H1 (cell line): Measurements from ENCODE around the gene AKR1D1. TPM values are rescaled to one million over a fixed set of nuclear protein-coding genes. Genes with fewer than 3 reads are reported as not detected.
A peak's percentile ranks its signal among the peaks of the same experiment; 100 is the strongest.

Experiments used
- CTCF ChIA-PET: fragments of 300-600 bp; sonication (Branson Sonifier 250); formaldehyde crosslinking; loops from one replicate; lab custom pipeline; 2021; ENCODE audit not compliant: partially characterized antibody; lab: Charles Lee
- POLR2A ChIA-PET: fragments of 300-600 bp; sonication (Branson Sonifier 250); formaldehyde crosslinking; loops from one replicate; lab custom pipeline; 2021; ENCODE audit warnings: inconsistent platforms; ENCODE audit not compliant: partially characterized antibody; lab: Charles Lee
- DNase-seq, 2 experiments: peaks; one replicate each; pipeline versions ENCODE4 v3.0.0 to v3.0.0-alpha.2; 2010 to 2022; ENCODE audit warnings: low spot score in 2 of 2, low read depth in 1 of 2, mixed read lengths in 1 of 2
- FAIRE-seq: peaks from 2 replicates; lab custom pipeline; 2011; peaks lifted over from hg19 to GRCh38; lab: Jason Lieb, UNC
- H2AFZ ChIP-seq: 2 replicates; pipeline ENCODE4 v1.8.1; 2012; ENCODE audit warnings: low read length, inconsistent platforms
- H2AK5ac ChIP-seq: 2 replicates; pipeline ENCODE4 v1.6.1; 2013; ENCODE audit warnings: low read depth, low read length
- H2BK120ac ChIP-seq: replicated peaks from 2 replicates; pipeline ENCODE3; 2013; ENCODE audit warnings: low read depth, low read length, inconsistent platforms
- H2BK12ac ChIP-seq: 2 replicates; pipeline ENCODE4 v1.6.1; 2013; ENCODE audit warnings: low read depth, low read length
- H2BK15ac ChIP-seq: 2 replicates; pipeline ENCODE4 v1.6.1; 2013; ENCODE audit warnings: low read length
- H2BK20ac ChIP-seq: 2 replicates; pipeline ENCODE4 v1.6.1; 2013; ENCODE audit warnings: low read length
- H2BK5ac ChIP-seq: 2 replicates; pipeline ENCODE4 v1.6.1; 2013; ENCODE audit warnings: low read depth, low read length
- H3K14ac ChIP-seq: 2 replicates; pipeline ENCODE4 v1.6.1; 2013; ENCODE audit warnings: inconsistent platforms; ENCODE audit not compliant: insufficient read length
- H3K18ac ChIP-seq: 2 replicates; pipeline ENCODE4 v1.6.1; 2013; ENCODE audit warnings: low read length; ENCODE audit errors: extremely low read depth
- H3K23ac ChIP-seq: 2 replicates; pipeline ENCODE4 v1.6.1; 2013; ENCODE audit warnings: inconsistent platforms; ENCODE audit not compliant: insufficient read length
- H3K23me2 ChIP-seq: 2 replicates; pipeline ENCODE4 v1.6.1; 2013; ENCODE audit warnings: low read depth, low read length
- H3K27ac ChIP-seq: 2 replicates; pipeline ENCODE4 v1.6.1; 2011; ENCODE audit warnings: low read depth, low read length, inconsistent platforms
- H3K27me3 ChIP-seq, 4 experiments: replicated peaks in 1 of 4; 1 replicate in 1 of 4; 2 replicates in 3 of 4; pipeline versions ENCODE4 v1.6.1 to v1.8.1; 2011 to 2013; ENCODE audit warnings: low read length in 3 of 4, mild to moderate bottlenecking in 3 of 4, inconsistent platforms in 2 of 4, mixed read lengths in 2 of 4, moderate library complexity in 1 of 4; ENCODE audit not compliant: control insufficient read depth in 3 of 4, insufficient read depth in 3 of 4; ENCODE audit errors: extremely low read depth in 1 of 4
- H3K36me3 ChIP-seq, 4 experiments: 2 replicates each; pipeline versions ENCODE4 v1.6.1 to v1.8.1; 2011 to 2013; ENCODE audit warnings: mild to moderate bottlenecking in 4 of 4, low read length in 3 of 4, moderate library complexity in 2 of 4, control low read depth in 1 of 4, inconsistent platforms in 1 of 4; ENCODE audit not compliant: insufficient read depth in 4 of 4, control insufficient read depth in 2 of 4
- H3K4ac ChIP-seq: replicated peaks from 2 replicates; pipeline ENCODE3; 2013; ENCODE audit warnings: low read length, low read depth, mixed read lengths, inconsistent platforms; ENCODE audit not compliant: insufficient read length
- H3K4me1 ChIP-seq, 4 experiments: replicated peaks in 1 of 4; 1 replicate in 1 of 4; 2 replicates in 3 of 4; pipeline versions ENCODE4 v1.6.1 to v1.8.1; 2011 to 2013; ENCODE audit warnings: low read length in 3 of 4, inconsistent platforms in 2 of 4, mixed read lengths in 1 of 4; ENCODE audit not compliant: insufficient read depth in 4 of 4, control insufficient read depth in 3 of 4
- H3K4me2 ChIP-seq, 2 experiments: 2 replicates each; pipeline versions ENCODE4 v1.6.1 to v1.8.1; 2011 to 2013; ENCODE audit warnings: low read depth in 2 of 2, low read length in 2 of 2, control low read depth in 1 of 2, inconsistent platforms in 1 of 2, mild to moderate bottlenecking in 1 of 2; ENCODE audit not compliant: insufficient read depth in 1 of 2
- H3K4me3 ChIP-seq, 4 experiments: fragments of 200-600, 300-600 bp in 1 of 4; sonication (generic), shearing (Covaris generic), sonication (Bioruptor Twin) in 1 of 4; 2 replicates each; pipeline versions ENCODE4 v1.5.1 to v1.8.1; 2011 to 2016; ENCODE audit warnings: low read length in 4 of 4, low read depth in 3 of 4, control low read depth in 2 of 4, inconsistent platforms in 2 of 4, mild to moderate bottlenecking in 2 of 4, mixed read lengths in 1 of 4, moderate library complexity in 1 of 4; ENCODE audit not compliant: insufficient read depth in 2 of 4; ENCODE audit errors: extremely low read depth in 1 of 4
- H3K56ac ChIP-seq: replicated peaks from 2 replicates; pipeline ENCODE3; 2013; ENCODE audit warnings: low read depth, mild to moderate bottlenecking, mixed read lengths, low read length, inconsistent platforms; ENCODE audit not compliant: insufficient read length
- H3K79me1 ChIP-seq: 2 replicates; pipeline ENCODE4 v1.6.1; 2013; ENCODE audit warnings: low read depth, low read length, control low read depth
- H3K79me2 ChIP-seq, 2 experiments: 2 replicates each; pipeline versions ENCODE4 v1.6.1 to v1.8.1; 2012 to 2013; ENCODE audit warnings: low read length in 2 of 2, mild to moderate bottlenecking in 2 of 2, inconsistent platforms in 1 of 2; ENCODE audit not compliant: insufficient read depth in 2 of 2, control insufficient read depth in 1 of 2
- H3K9ac ChIP-seq, 4 experiments: replicated peaks in 1 of 4; 1 replicate in 1 of 4; 2 replicates in 3 of 4; pipeline versions ENCODE4 v1.6.1 to v1.8.1; 2011 to 2013; ENCODE audit warnings: low read depth in 3 of 4, low read length in 3 of 4, control low read depth in 2 of 4, mild to moderate bottlenecking in 2 of 4, moderate library complexity in 2 of 4, inconsistent platforms in 1 of 4; ENCODE audit errors: extremely low read depth in 1 of 4
- H3K9me3 ChIP-seq, 2 experiments: 2 replicates each; pipeline versions ENCODE4 v1.6.1 to v1.8.1; 2012 to 2013; ENCODE audit warnings: mild to moderate bottlenecking in 2 of 2, moderate library complexity in 2 of 2, control low read depth in 1 of 2, inconsistent platforms in 1 of 2, low read depth in 1 of 2, low read length in 1 of 2, mixed read lengths in 1 of 2; ENCODE audit not compliant: insufficient read depth in 2 of 2
- H4K20me1 ChIP-seq, 2 experiments: replicated peaks in 1 of 2; 2 replicates each; pipeline versions ENCODE3 to v1.8.1; 2011 to 2013; ENCODE audit warnings: inconsistent platforms in 2 of 2, low read length in 2 of 2, mild to moderate bottlenecking in 1 of 2; ENCODE audit not compliant: insufficient read depth in 2 of 2, control insufficient read depth in 1 of 2
- H4K5ac ChIP-seq: 2 replicates; pipeline ENCODE4 v1.6.1; 2013; ENCODE audit warnings: low read length, low read depth, mixed read lengths, inconsistent platforms; ENCODE audit not compliant: insufficient read length
- H4K8ac ChIP-seq: 2 replicates; pipeline ENCODE4 v1.8.0; 2013; ENCODE audit warnings: mild to moderate bottlenecking, moderate library complexity, low read length, inconsistent platforms; ENCODE audit not compliant: insufficient read depth; ENCODE audit errors: extremely low read depth
- H4K91ac ChIP-seq: replicated peaks from 2 replicates; pipeline ENCODE3; 2013; ENCODE audit warnings: low read length, mixed read lengths, inconsistent platforms; ENCODE audit not compliant: insufficient read length
- ASH2L ChIP-seq: fragments of 200-600, 300-600 bp; sonication (generic); IDR thresholded peaks from one replicate; pipeline ENCODE4 v1.7.1; 2017; ENCODE audit warnings: low read length
- BACH1 ChIP-seq: IDR thresholded peaks from 2 replicates; pipeline ENCODE4 v1.6.1; 2012; ENCODE audit warnings: low read length, improper control_type of control experiment
- CBX5 ChIP-seq: fragments of 300-800, 300-1000 bp; sonication (generic); IDR thresholded peaks from 2 replicates; pipeline ENCODE4 v1.7.1; 2016; ENCODE audit warnings: antibody characterized with exemption, low read length, low read depth
- CREB1 ChIP-seq: IDR thresholded peaks from 2 replicates; pipeline ENCODE4 v1.6.1; 2012; ENCODE audit warnings: inconsistent platforms
- EP300 ChIP-seq, 2 experiments: IDR thresholded peaks; 1 replicate in 1 of 2; 2 replicates in 1 of 2; pipeline ENCODE4 v1.6.1; 2011 to 2012; ENCODE audit warnings: low read depth in 2 of 2, low read length in 2 of 2, mild to moderate bottlenecking in 2 of 2, borderline replicate concordance in 1 of 2, inconsistent platforms in 1 of 2, moderate library complexity in 1 of 2
- EZH2 ChIP-seq: fragments of 200-600 bp; sonication (generic); IDR thresholded peaks from 2 replicates; pipeline ENCODE4 v1.7.1; 2012; ENCODE audit warnings: low read depth, mild to moderate bottlenecking, moderate library complexity, low read length, inconsistent platforms; ENCODE audit not compliant: severe bottlenecking
- HDAC6 ChIP-seq: IDR thresholded peaks from one replicate; pipeline ENCODE4 v1.7.1; 2012; ENCODE audit warnings: low read depth, mild to moderate bottlenecking, inconsistent platforms, low read length, moderate library complexity
- KDM1A ChIP-seq: fragments of 200-600, 300-600 bp; sonication (generic); IDR thresholded peaks from 2 replicates; pipeline ENCODE4 v1.7.1; 2016; ENCODE audit warnings: mild to moderate bottlenecking, low read length, borderline replicate concordance
- KDM4A ChIP-seq: IDR thresholded peaks from one replicate; pipeline ENCODE4 v1.7.1; 2012; ENCODE audit warnings: low read depth, mild to moderate bottlenecking, moderate library complexity, low read length, inconsistent platforms; ENCODE audit not compliant: severe bottlenecking
- KDM5A ChIP-seq: fragments of 200-600 bp; IDR thresholded peaks from 2 replicates; pipeline ENCODE4 v1.7.1; 2012; ENCODE audit warnings: mild to moderate bottlenecking, low read length, inconsistent platforms, mixed read lengths
- NANOG ChIP-seq: IDR thresholded peaks from 2 replicates; pipeline ENCODE4 v1.6.1; 2011; ENCODE audit warnings: low read length, low read depth, mild to moderate bottlenecking, inconsistent platforms; ENCODE audit not compliant: insufficient read depth, poor library complexity, severe bottlenecking
- SIX5 ChIP-seq: IDR thresholded peaks from 2 replicates; pipeline ENCODE4 v1.6.1; 2011; ENCODE audit warnings: mild to moderate bottlenecking, low read depth, low read length
- WGBS, 2 experiments: shearing (Covaris generic) in 1 of 2; methylation state at CpG; one replicate each; pipeline versions ENCODE4 v1.1.6 to v1.1.7; 2013 to 2015; ENCODE audit warnings: low lambda C conversion rate in 2 of 2, mixed read lengths in 2 of 2, inconsistent platforms in 1 of 2, low coverage in 1 of 2, missing lambda C conversion rate in 1 of 2; ENCODE audit not compliant: insufficient replicate concordance in 2 of 2, insufficient coverage in 1 of 2, insufficient read length in 1 of 2; ENCODE audit errors: extremely low coverage in 1 of 2, missing lambda C conversion rate in 1 of 2; 5-methylcytosine and 5-hydroxymethylcytosine counted together
- polyA plus RNA-seq, 7 experiments: library from polyadenylated mRNA; depleted of rRNA in 3 of 7; stranded (reverse) in 5 of 7; unstranded in 2 of 7; fragments of >200 nt in 5 of 7; fragments of 200-250 nt in 2 of 7; gene quantifications; 1 replicate in 5 of 7; 2 replicates in 1 of 7; 4 replicates in 1 of 7; pipeline versions ENCODE4 v1.2.1 to v1.2.3, GENCODE V29; 2011 to 2013; ENCODE audit warnings: missing spikeins in 2 of 7, mixed read lengths in 2 of 7
- total RNA-seq: library from RNA; stranded (reverse); fragmentation: NEBNext Ultra II Directional; extraction: Animal tissue kit (Norgen Biotek cat#: 25700); gene quantifications from 2 replicates; pipeline ENCODE4 v1.2.1, GENCODE V29; 2021
- TF ChIP-seq, protein P1 (sequence below): IDR thresholded peaks from 2 replicates; pipeline ENCODE4 v1.6.1; 2012; ENCODE audit warnings: inconsistent platforms

AKR1D1 gene
- total and polyA plus RNA-seq, 2 of the 8 experiments (the other 6 are each of a cell fraction or from before 2014, with no cell fraction given) = not detected

GRCh38 chr7:138027100-138027499, 49.2 kb upstream of the AKR1D1 start:
- Histone ChIP-seq H3K23ac (no peak overlapping the region), H2BK20ac (no peak overlapping the region), H3K9ac (no peak overlapping the region), H3K56ac (no peak overlapping the region), H3K4me1 (peaks cover 2 to 10% (median 7%) of the 10 kb centered on the region in 4 experiments; a peak in 5 of 7 replicates), H3K4ac (no peak overlapping the region), H2BK15ac (no peak overlapping the region), H3K18ac (no peak overlapping the region), H2AFZ (no peak overlapping the region), H3K27me3 (no peaks in the 10 kb centered on the region; a peak in 1 of 7 replicates), H4K91ac (peak overlapping the region; percentile 33), H3K36me3 (peaks cover 0 to 7% (median 1%) of the 10 kb centered on the region in 4 experiments; a peak in 2 of 8 replicates), H3K4me2 (0 out of 4 replicates have a peak overlapping the region, but pooled peaks of 1 of the 2 experiments have one; percentile 10), H4K20me1 (no peaks in the 10 kb centered on the region), H3K4me3 (no peak overlapping the region), H2AK5ac (no peak overlapping the region; the same call in 1 of the 2 replicates), H3K79me1 (no peaks in the 10 kb centered on the region), H4K8ac (no peak overlapping the region), H2BK5ac (peak overlapping the region; percentile 63; the same call in 1 of the 2 replicates), H3K9me3 (peaks cover 15 to 19% of the 10 kb centered on the region in 2 experiments; a peak in 3 of 4 replicates), H3K79me2 (no peaks in the 10 kb centered on the region), H3K14ac (no peak overlapping the region), H3K27ac (no peak overlapping the region), H2BK12ac (0 out of 2 replicates have a peak overlapping the region, but pooled peaks have one; percentile 78), H3K23me2 (no peaks in the 10 kb centered on the region), H2BK120ac (no peak overlapping the region), H4K5ac (no peak overlapping the region)
- FAIRE-seq = no peak
- DNase-seq = no peak
- POLR2A ChIA-PET = interaction anchor here (0.6 to 0.7 kb wide), 2 partner anchors 44 to 432 kb away, joined by 3 read pairs; no protein-coding TSS in a partner anchor
- CTCF ChIA-PET = interaction anchor here (1.1 to 1.8 kb wide), 5 partner anchors 12 to 123 kb away, joined by 3 to 5 read pairs (median 3); no protein-coding TSS in a partner anchor
- 28% methylated on average over 2 of the region's 2 CpGs; no CpG with 5 or more reads in 1 of the 2 experiments for WGBS, 2 experiments
- no peak for TF ChIP-seq ASH2L
- TF ChIP-seq CREB1 = no peak
- TF ChIP-seq KDM1A = no peak
- TF ChIP-seq, protein P1, sequence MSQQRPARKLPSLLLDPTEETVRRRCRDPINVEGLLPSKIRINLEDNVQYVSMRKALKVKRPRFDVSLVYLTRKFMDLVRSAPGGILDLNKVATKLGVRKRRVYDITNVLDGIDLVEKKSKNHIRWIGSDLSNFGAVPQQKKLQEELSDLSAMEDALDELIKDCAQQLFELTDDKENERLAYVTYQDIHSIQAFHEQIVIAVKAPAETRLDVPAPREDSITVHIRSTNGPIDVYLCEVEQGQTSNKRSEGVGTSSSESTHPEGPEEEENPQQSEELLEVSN = no peak
- TF ChIP-seq KDM4A = no peak
- TF ChIP-seq EP300 (IDR thresholded peaks at IDR 0.05; ENCODE audit: borderline replicate concordance in 1 of 2, low read depth in 2 of 2, low read length in 2 of 2) = no peak
- TF ChIP-seq EZH2 = no peak
- no peak for TF ChIP-seq KDM5A
- no peak for TF ChIP-seq CBX5
- no peak for TF ChIP-seq NANOG
- no peak for TF ChIP-seq SIX5
- no peak for TF ChIP-seq HDAC6
- no peak for TF ChIP-seq BACH1
